HG03039 (cell line): Measurements from ENCODE around the gene MKRN2OS.

Source experiments
- ATAC-seq: cut with Tn5 transposase; IDR thresholded peaks from one replicate; pipeline ENCODE4 v1.9.1; 2021; ENCODE audit warnings: mild to moderate bottlenecking, moderate library complexity; ENCODE audit not compliant: unreplicated experiment

Gene MKRN2OS

DNA sequence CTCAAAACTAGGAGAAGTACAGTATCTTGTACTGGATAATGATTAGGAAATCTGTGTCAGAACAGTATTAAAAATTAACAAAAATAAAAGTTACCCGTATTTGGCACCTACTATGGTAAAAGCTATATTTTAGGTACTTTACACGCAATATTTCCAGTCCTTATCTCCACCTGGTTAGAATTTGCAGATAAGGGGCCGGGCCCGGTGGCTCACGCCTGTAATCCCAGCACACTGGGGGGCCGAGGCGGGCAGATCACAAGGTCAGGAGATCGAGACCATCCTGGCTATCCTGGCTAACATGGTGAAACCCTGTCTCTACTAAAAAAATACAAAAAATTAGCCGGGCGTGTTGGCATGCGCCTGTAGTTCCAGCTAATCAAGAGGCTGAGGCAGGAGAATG, 28.4 kb downstream of the MKRN2OS start:
- ATAC-seq: no peak

DNA sequence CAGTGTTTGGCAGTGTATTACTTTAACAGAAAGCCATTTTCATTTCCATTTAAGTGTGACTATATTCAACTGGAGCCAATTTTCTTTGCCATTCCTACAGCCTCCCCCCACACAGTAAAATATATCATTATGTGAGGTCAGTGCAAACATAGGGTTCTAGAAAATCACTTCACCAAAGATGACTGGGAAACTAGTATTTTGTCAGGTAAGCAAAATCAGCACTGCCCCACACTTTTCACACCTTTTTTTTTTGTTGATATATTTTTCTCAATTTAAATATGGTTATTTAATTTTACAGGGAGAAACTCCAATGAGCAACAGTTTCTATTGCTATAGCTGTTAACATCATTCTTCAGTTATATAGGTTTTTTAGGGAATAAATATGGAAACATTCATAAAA, 29.7 kb downstream of the MKRN2OS start:
- no peak for ATAC-seq

DNA sequence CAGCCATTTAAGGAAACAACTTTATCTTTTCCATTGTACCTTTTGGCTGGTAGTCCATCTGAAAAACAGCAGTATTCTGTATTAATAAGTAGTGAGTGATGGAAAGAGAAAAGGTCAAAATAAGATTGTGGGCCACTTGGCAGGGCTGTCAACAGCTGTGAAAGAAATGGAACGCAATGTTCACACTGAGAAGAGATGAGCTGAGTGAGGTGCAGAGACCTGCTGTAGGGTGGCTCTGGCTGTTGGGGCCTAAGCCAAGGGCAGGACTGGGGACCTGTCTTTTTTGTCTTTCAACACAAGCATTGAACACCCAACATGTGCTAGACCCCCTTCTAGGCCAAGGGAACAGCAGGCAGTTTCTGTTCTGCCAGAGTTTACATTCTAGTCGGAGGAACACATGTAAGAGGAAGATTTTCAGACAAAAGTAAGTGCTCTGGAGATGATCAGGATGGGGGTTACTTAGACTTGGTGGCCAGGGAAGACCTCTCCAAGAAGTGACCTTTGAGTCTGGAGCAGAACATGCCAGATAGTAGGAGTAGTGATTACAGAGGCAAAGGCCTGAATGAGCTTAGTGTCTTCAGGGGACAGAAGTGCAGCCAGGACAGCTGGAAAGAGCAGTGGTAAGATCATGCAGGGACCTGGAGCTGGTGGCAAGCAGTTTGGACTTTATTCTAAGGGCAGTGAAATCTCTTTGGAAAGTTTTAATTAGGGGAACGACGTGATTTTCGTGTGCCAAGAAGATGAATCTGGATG, 31.4 kb downstream of the MKRN2OS start:
- ATAC-seq: no peak

DNA sequence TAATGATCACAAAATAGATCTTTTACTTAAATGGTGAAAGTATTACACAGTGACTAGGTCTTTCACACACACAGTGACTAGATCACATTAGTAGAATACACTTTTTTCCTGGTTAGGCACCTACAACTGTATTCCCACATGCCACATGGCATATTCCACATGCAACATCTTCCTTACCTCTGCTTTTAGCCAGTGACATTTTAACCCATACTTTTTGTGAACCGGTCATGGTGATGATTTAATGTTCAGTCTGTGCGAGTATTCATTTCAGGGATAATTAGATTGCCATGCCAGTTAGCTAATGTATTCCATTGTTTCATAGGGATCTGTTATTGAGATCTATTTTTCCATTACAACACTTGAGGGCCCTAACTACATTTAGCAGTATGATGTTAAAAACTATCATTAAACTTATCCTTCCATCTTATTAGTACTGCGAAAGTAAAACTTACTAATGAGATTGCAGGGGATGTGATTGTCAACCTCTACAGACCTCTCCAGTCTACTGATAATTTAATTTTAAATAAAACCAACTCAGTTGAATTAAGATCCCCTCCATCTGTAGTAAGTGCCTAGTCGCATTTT, 32.7 kb downstream of the MKRN2OS start:
- ATAC-seq: no peak

DNA sequence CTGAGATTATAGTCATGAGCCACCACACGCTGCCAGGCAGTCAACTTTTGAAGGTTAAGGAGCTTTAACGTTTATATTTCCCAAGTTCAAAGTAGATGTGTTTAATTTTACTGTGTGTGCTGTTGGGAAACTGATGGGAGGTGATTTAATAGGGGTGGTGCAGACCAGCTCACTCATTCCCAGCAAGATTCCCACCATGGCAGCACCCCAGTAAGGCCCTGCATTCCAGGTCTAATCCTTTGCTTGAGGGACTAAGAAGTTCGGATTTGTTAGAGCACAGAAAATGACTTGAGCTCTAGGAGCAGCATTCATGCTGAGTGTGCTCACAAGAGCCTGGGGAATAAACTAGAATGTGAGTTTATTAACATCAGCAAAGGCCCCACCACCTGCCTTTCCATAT, 35.8 kb downstream of the MKRN2OS start:
- no peak for ATAC-seq

DNA sequence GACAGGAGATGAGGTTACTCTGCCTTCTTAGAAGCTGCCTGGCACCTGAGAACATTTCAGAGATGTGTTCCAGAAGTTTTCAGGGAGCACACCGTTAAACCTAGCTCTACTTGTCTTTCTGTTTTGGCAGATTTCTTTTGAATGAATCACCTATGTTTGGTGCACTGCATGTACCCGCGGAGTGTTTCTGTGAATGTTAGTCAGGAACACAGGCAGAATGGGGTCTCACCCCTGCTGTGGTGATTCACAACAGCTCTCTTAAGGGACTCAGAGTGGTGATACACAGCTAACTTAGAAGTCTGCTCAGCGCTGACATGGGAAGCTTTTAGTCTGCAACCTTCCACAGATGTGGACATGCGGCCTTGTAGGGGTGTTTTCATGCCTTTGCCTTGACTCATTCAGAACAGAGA, 37.0 kb downstream of the MKRN2OS start:
- no peak for ATAC-seq

DNA sequence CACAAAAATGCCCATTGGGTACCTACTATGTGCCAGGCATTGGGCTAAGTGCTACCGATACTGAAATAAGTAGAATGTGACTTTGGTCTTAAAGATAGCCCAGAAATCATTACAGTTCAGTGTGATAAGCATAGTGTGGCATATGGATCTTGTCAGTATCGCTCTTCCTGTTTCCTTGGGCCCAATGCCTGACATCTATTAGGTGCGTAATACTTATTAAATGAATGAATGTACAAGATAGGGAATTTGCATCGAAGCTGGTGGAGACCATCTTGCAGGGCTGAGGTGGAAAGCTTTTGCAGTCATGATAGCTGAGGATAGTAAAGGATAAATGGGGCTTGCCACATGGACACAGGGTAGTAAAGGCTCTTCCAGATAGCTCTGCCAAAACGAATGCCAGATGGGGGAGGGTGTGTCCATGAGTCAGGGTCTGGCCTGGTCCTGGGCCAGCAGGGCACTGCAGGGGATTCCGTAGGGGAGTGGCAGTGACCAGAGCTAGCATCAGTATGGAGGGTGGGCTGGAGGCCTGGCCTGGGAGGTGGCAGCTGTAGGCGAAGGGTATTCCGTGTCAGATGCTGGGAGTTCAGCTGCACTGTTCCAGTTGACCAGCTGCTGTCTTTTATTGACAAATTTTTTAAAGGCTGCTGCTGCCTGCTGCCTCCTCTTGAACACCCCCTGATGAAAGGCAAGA, 37.6 kb downstream of the MKRN2OS start:
- ATAC-seq: no peak

DNA sequence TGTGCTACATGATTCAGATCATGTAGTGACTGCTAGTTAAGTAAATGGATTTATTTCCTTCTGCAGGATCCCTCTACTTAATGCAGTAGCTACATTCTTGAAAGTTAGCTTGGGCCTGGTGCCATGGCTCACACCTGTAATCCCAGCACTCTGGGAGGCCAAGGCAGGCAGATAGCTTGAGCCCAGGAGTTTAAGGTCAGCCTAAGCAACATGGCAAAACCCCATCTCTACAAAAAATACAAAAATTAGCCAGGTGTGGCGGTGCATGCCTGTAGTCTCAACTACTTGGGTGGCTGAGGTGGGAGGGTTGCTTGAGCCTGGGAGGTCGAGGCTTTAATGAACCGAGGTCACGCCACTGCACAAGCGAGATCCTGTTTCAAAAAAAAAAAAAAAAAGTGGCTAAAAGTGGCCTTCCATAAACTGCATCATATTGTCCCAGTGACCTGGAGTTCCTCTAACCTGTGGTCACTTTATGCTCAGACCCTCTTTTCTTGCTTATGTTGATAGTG, 39.0 kb downstream of the MKRN2OS start:
- ATAC-seq: no peak

DNA sequence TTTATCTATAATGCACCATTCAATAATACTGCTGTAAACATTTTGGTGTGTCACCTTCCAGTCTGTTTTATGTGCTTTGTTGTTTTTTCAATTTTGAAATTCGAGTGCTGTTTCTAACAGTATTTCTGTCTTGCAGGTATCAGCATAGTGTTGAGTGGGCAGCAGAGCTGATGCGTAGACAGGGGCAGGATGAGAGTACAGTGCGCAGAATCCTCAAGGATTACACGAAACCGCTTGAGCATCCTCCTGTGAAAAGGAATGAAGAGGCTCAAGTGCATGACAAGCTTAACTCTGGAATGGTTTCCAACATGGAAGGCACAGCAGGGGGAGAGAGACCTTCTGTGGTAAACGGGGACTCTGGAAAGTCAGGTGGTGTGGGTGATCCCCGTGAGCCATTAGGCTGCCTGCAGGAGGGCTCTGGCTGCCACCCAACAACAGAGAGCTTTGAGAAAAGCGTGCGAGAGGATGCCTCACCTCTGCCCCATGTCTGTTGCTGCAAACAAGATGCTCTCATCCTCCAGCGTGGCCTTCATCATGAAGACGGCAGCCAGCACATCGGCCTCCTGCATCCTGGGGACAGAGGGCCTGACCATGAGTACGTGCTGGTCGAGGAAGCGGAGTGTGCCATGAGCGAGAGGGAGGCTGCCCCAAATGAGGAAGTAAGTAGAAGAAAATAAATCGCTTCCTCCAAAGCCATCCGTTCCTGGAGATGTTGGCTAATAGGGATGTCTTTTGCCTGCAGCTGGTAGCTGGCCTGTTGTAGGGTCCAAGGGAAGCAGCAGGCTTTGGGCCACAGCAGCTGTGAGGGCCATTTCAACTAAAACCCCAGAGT, 42.0 kb downstream of the MKRN2OS start:
- ATAC-seq: no peak

DNA sequence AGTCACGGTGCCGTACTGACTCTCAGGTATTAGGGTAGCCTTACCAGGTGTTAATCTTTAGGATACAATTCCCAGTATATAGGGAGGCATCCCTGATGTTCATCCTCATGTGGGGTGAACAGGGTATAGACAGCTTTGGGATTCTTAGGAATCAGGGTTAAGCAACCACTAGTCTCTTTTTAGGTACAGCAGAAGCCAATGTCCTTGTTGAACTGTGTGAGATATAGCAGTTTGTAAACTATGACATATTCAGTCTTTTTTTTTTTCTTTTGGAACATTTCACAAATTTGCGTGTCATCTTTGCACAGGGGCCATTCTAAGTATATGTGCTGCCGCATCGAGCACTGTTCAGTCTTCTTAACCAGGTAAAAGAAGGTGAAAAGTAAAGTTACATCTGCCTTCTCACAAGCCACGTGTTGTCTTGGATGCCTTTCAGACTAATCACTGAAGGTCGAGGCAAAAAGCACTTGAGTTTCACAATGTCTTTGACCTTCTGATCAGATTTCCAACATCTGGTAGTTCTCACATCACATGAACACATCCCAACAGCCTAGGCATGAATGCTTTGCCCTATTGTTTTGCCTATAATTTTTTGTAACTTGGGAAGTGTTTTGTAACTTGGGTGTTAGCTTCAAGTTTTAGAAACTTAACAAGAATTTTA, 43.8 kb downstream of the MKRN2OS start:
- no peak for ATAC-seq

DNA sequence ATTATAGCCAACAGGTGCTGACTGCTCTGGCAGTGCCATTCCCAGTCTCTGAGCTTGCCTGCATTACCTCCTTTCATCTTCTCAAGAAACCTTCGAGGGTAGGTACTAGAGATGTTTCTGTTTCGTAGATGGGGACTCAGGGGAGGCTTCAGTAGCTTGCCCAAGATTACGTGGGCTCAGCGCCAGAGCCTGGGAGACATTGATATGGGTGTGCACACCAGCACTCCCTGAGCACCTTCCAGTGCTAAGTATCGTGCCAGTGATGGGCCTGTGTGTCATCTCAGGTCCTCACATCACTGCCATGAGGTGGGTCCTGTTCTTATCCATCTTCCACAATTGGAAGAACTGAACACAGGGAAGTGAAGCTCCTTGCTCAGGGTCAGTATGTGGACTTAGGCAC, 45.8 kb downstream of the MKRN2OS start:
- no peak for ATAC-seq

DNA sequence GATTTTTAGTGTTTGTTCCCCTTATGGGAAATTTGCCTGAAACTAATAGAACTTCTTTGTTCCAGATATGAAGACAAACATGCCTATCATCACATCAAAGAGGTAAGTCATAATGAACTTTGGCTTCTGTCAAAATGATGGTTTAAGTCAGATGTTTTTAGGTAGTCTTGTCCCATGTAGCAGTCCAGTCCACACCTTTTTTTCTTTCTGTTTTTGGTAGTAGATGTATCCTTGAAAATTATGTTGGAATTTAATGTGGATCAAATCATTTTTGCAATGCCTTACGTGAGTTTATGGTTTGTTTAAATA, 48.9 kb downstream of the MKRN2OS start:
- ATAC-seq: no peak

DNA sequence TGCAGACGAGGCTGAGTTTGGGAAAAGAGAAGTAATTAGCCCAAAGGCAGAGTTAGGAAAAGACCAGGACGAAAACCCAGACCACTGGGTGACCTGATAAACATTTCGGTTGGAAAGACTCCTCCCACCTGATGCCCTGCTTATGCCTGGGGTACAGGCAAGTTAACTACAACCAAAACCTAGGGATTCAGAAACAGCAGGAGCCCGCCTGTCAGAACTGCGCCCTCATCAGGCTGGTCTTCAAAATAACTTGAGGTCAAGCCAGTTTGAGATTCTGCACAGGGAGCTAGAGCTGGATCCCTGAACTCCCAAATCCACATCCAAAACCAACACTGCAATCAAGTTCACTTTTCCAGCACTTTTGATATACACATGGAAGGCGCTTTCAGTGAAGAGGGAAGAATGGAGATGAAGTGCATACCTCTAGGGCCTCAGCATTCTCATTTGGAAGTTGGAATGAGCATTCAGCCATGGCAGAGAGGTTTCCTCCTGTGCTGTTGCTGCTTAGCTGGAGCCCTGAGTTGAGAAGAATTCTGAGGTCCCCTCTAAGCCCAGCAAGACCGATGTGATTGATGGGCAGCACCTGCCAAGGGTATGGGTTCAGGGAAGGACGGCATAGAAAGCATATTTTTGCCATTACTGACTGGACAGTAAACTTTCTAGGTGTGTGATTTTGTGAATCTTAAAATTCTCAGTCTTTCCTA, 49.4 kb downstream of the MKRN2OS start:
- ATAC-seq: no peak

DNA sequence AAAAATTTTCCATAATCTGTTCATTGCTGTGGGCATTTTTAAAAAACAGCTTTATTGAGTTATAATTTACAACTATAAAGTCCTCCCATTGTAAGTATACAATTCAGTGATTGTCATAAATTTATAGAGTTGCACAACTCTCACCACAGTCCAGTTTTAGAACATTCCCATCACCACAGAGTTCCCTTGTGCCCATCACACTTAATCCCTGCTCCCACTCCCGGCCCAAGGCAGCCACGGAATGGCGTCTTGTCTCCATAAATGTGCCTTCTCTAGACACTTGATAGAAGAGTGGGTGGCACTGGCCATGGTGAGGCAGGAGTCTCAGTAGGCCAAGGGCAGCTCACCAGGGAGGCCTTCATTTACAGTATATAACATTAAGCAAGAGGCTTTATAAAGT, 54.8 kb downstream of the MKRN2OS start:
- ATAC-seq: no peak

DNA sequence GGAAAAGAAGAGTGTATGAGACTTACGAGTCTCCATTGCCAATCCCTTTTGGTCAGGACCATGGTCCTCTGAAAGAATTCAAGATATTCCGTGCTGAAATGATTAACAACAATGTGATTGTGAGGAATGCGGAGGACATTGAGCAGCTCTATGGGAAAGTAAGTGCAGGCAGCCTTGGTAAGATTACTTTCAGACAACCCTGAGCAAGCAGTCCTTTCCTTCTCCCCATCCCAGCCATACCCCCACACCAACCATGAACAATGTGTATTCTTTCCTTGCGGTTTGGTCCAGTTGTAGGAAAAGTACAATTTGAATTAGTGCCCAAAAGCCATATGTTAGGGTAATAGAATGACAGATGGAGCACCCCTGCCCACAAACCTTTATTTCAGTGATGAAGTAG, 55.5 kb downstream of the MKRN2OS start:
- no peak for ATAC-seq
